H9 (cell line): ENCODE measurements around the gene FAM89B. TPM values are rescaled to one million over a fixed set of nuclear protein-coding genes. Genes with fewer than 3 reads are reported as not detected.

Experiments
- DNase-seq: peaks from one replicate; pipeline ENCODE4 v3.0.0-alpha.2; 2017
- H2AFZ ChIP-seq: one replicate; pipeline ENCODE4 v1.6.1; 2013; ENCODE audit warnings: mild to moderate bottlenecking, low read length, control low read depth, moderate library complexity
- H2AK5ac ChIP-seq: 2 replicates; pipeline ENCODE4 v1.6.1; 2013; ENCODE audit warnings: low read length, control low read depth, mixed read lengths; ENCODE audit not compliant: insufficient read length
- H2BK120ac ChIP-seq: one replicate; pipeline ENCODE4 v1.6.1; 2013; ENCODE audit warnings: low read depth, mild to moderate bottlenecking, low read length, control low read depth, inconsistent platforms; ENCODE audit not compliant: poor library complexity, severe bottlenecking
- H2BK12ac ChIP-seq: 2 replicates; pipeline ENCODE4 v1.6.1; 2013; ENCODE audit warnings: low read length, control low read depth, mixed read lengths, low read depth; ENCODE audit not compliant: insufficient read length
- H2BK15ac ChIP-seq: 2 replicates; pipeline ENCODE4 v1.6.1; 2013; ENCODE audit warnings: low read depth, low read length, control low read depth
- H2BK20ac ChIP-seq: one replicate; pipeline ENCODE4 v1.6.1; 2013; ENCODE audit warnings: low read depth, mild to moderate bottlenecking, low read length, control low read depth, inconsistent platforms; ENCODE audit not compliant: poor library complexity, severe bottlenecking
- H2BK5ac ChIP-seq: 2 replicates; pipeline ENCODE4 v1.6.1; 2013; ENCODE audit warnings: low read length, control low read depth, mixed read lengths; ENCODE audit not compliant: insufficient read length
- H3K14ac ChIP-seq: 2 replicates; pipeline ENCODE4 v1.6.1; 2013; ENCODE audit warnings: low read length, control low read depth; ENCODE audit not compliant: insufficient read depth
- H3K18ac ChIP-seq: 2 replicates; pipeline ENCODE4 v1.6.1; 2013; ENCODE audit warnings: low read depth, mild to moderate bottlenecking, mixed read lengths, low read length, control low read depth; ENCODE audit not compliant: insufficient read length
- H3K23ac ChIP-seq: 2 replicates; pipeline ENCODE4 v1.6.1; 2013; ENCODE audit warnings: low read length, control low read depth, mixed read lengths, low read depth; ENCODE audit not compliant: insufficient read length
- H3K23me2 ChIP-seq: 2 replicates; pipeline ENCODE4 v1.6.1; 2013; ENCODE audit warnings: low read depth, mild to moderate bottlenecking, mixed read lengths, low read length, control low read depth; ENCODE audit not compliant: insufficient read length, poor library complexity, severe bottlenecking
- H3K27ac ChIP-seq: 2 replicates; pipeline ENCODE4 v1.5.1; 2013; ENCODE audit warnings: low read length, control low read depth, mixed read lengths, low read depth; ENCODE audit not compliant: insufficient read length
- H3K27me3 ChIP-seq: 2 replicates; pipeline ENCODE4 v1.6.1; 2013; ENCODE audit warnings: low read length, control low read depth, inconsistent platforms; ENCODE audit not compliant: insufficient read depth
- H3K4ac ChIP-seq: 2 replicates; pipeline ENCODE4 v1.6.1; 2013; ENCODE audit warnings: low read depth, mild to moderate bottlenecking, control low read depth, inconsistent platforms, low read length, moderate library complexity
- H3K4me1 ChIP-seq: 2 replicates; pipeline ENCODE4 v1.6.1; 2013; ENCODE audit warnings: low read length, control low read depth, inconsistent platforms; ENCODE audit not compliant: insufficient read depth
- H3K4me2 ChIP-seq: 2 replicates; pipeline ENCODE4 v1.6.1; 2013; ENCODE audit warnings: low read length, control low read depth, mixed read lengths; ENCODE audit not compliant: insufficient read length, insufficient read depth
- H3K56ac ChIP-seq: 2 replicates; pipeline ENCODE4 v1.6.1; 2013; ENCODE audit warnings: low read depth, mild to moderate bottlenecking, mixed read lengths, low read length, control low read depth; ENCODE audit not compliant: insufficient read length
- H3K79me1 ChIP-seq: 2 replicates; pipeline ENCODE4 v1.6.1; 2013; ENCODE audit warnings: low read depth, mild to moderate bottlenecking, moderate library complexity, low read length, control low read depth, inconsistent platforms; ENCODE audit not compliant: insufficient read depth, poor library complexity, severe bottlenecking
- H3K79me2 ChIP-seq: 2 replicates; pipeline ENCODE4 v1.6.1; 2013; ENCODE audit warnings: low read length, control low read depth, inconsistent platforms; ENCODE audit not compliant: insufficient read depth
- H3K9ac ChIP-seq: 2 replicates; pipeline ENCODE4 v1.6.1; 2013; ENCODE audit warnings: low read length, control low read depth, mixed read lengths; ENCODE audit not compliant: insufficient read length; ENCODE audit errors: extremely low read depth
- H3K9me3 ChIP-seq: one replicate; pipeline ENCODE4 v1.6.1; 2013; ENCODE audit warnings: low read depth, low read length, inconsistent platforms; ENCODE audit not compliant: control insufficient read depth
- H3T11ph ChIP-seq: one replicate; pipeline ENCODE4 v1.6.1; 2013; ENCODE audit warnings: mild to moderate bottlenecking, low read length, control low read depth, inconsistent platforms
- H4K20me1 ChIP-seq: one replicate; pipeline ENCODE4 v1.6.1; 2013; ENCODE audit not compliant: control insufficient read depth, insufficient read length, insufficient read depth
- H4K5ac ChIP-seq: 2 replicates; pipeline ENCODE4 v1.6.1; 2013; ENCODE audit warnings: low read depth, mild to moderate bottlenecking, mixed read lengths, low read length, control low read depth; ENCODE audit not compliant: insufficient read length
- H4K8ac ChIP-seq: replicated peaks from 2 replicates; pipeline ENCODE4 v1.6.1; 2013; ENCODE audit warnings: low read length, control low read depth, mixed read lengths, low read depth; ENCODE audit not compliant: insufficient read length
- H4K91ac ChIP-seq: 2 replicates; pipeline ENCODE4 v1.6.1; 2013; ENCODE audit warnings: low read depth, mild to moderate bottlenecking, moderate library complexity, mixed read lengths, low read length, control low read depth; ENCODE audit not compliant: insufficient read length
- H3K27ac Mint-ChIP-seq, 3 experiments: 2 replicates in 2 of 3; 3 replicates in 1 of 3; pipeline ENCODE4 v1.8.0; 2020 to 2021; ENCODE audit warnings: mixed read lengths in 3 of 3, mild to moderate bottlenecking in 1 of 3, moderate library complexity in 1 of 3
- H3K27me3 Mint-ChIP-seq: 2 replicates; pipeline ENCODE4 v1.8.0; 2021; ENCODE audit warnings: low read depth, mild to moderate bottlenecking, moderate library complexity, mixed read lengths
- H3K36me3 Mint-ChIP-seq, 3 experiments: 2 replicates in 2 of 3; 3 replicates in 1 of 3; pipeline ENCODE4 v1.8.0; 2020 to 2021; ENCODE audit warnings: low read depth in 3 of 3, mixed read lengths in 3 of 3; ENCODE audit not compliant: insufficient read depth in 1 of 3
- H3K4me1 Mint-ChIP-seq, 2 experiments: 2 replicates each; pipeline ENCODE4 v1.8.0; 2020; ENCODE audit warnings: mixed read lengths in 2 of 2
- H3K4me3 Mint-ChIP-seq, 2 experiments: 2 replicates in 1 of 2; 3 replicates in 1 of 2; pipeline ENCODE4 v1.8.0; 2020 to 2021; ENCODE audit warnings: mild to moderate bottlenecking in 2 of 2, mixed read lengths in 2 of 2, moderate library complexity in 1 of 2
- H3K9me3 Mint-ChIP-seq, 2 experiments: 2 replicates in 1 of 2; 3 replicates in 1 of 2; pipeline ENCODE4 v1.8.0; 2020; ENCODE audit warnings: mild to moderate bottlenecking in 2 of 2, mixed read lengths in 2 of 2, moderate library complexity in 1 of 2
- CTCF ChIP-seq: fragments of 200-600 bp; sonication (generic); conservative IDR thresholded peaks from 3 replicates; pipeline ENCODE4 v1.8.0; 2021; ENCODE audit warnings: antibody characterized with exemption, mild to moderate bottlenecking
- WGBS: extraction: QIAGEN DNeasy Blood & Tissue Kit; methylation state at CpG from one replicate; pipeline ENCODE4 v1.1.7; 2013; ENCODE audit warnings: missing lambda C conversion rate, low lambda C conversion rate, mixed read lengths; ENCODE audit not compliant: insufficient read length; ENCODE audit errors: extremely low coverage; 5-methylcytosine and 5-hydroxymethylcytosine counted together
- total RNA-seq: library from RNA; stranded (reverse); gene quantifications from 2 replicates; pipeline ENCODE4 v1.2.1, GENCODE V29; 2021

Gene FAM89B
- total RNA-seq, 1 experiment from 2014 or later, result 21.7 TPM

GRCh38 chr11:65591939-65592857 is 19.9 kb downstream of the FAM89B start:
- Histone ChIP-seq H3K9me3 (no peaks in the 10 kb centered on the region), H3K18ac (no peak overlapping the region), H3K4ac (no peak overlapping the region), H3K23ac (no peak overlapping the region), H4K20me1 (no peaks in the 10 kb centered on the region), H3K9ac (no peak overlapping the region), H4K5ac (no peak overlapping the region), H3K4me1 (no peaks in the 10 kb centered on the region; the same call in 1 of the 2 replicates), H2BK20ac (no peak overlapping the region), H3K14ac (no peak overlapping the region; the same call in 1 of the 2 replicates), H2AFZ (no peak overlapping the region), H3T11ph (no peak overlapping the region), H3K56ac (no peak overlapping the region), H3K79me1 (no peaks in the 10 kb centered on the region), H2BK5ac (no peak overlapping the region), H2BK15ac (no peak overlapping the region; the same call in 1 of the 2 replicates), H3K4me2 (peak overlapping the region; percentile 15), H2AK5ac (no peak overlapping the region), H4K91ac (no peak overlapping the region), H4K8ac (no peak overlapping the region), H2BK120ac (no peak overlapping the region), H3K27ac (no peak overlapping the region), H3K79me2 (no peaks in the 10 kb centered on the region), H3K27me3 (no peaks in the 10 kb centered on the region; the same call in 1 of the 2 replicates), H3K23me2 (no peaks in the 10 kb centered on the region), H2BK12ac (no peak overlapping the region)
- peak; percentile 52 for TF ChIP-seq CTCF
- H3K4me1 Mint-ChIP-seq, result peaks cover 8 to 32% of the 10 kb centered on the region in 2 experiments
- DNase-seq, result peak; percentile 84
- peaks cover 0 to 4% (median 3%) of the 10 kb centered on the region in 3 experiments; a peak in 3 of 7 replicates for H3K36me3 Mint-ChIP-seq
- no peak overlapping the region for H3K27ac Mint-ChIP-seq
- H3K27me3 Mint-ChIP-seq, result peaks cover 41% of the 10 kb centered on the region
- peak overlapping the region; percentile 48 to 78 for H3K4me3 Mint-ChIP-seq
- WGBS, result no CpG with 5 or more reads among the region's 106 CpGs
- H3K9me3 Mint-ChIP-seq, result no peaks in the 10 kb centered on the region
